Measurements from ENCODE around the gene IL17C.

The IL17C gene

DNA sequence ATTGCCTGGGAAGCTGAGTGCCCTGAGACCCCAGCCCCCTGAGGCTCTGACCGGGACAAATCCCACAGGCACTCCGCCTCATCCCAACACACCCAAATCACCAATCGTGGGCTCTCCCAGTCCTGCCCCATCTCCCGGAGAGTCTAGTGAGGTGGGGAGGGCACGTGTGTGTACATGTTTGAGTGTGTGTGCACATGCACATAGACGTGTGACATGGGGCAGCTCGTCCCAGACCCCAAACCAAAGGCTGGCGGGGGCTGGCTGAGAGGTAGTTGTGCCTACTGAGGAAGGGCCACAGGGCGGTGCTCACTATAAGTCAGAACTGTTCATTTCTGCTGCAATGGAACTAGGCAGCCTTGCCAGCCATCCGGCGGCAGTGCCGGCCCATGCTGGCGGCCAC is 39.3 kb downstream of the IL17C start:
- Histone ChIP-seq H3K4me1 (ENCODE audit: insufficient read depth, low read length) (no peaks in the 10 kb centered on the region), H3K27me3 (ENCODE audit: insufficient read depth, low read length, poor library complexity) (no peaks in the 10 kb centered on the region), H3K9ac (ENCODE audit: low read depth, low read length) (no peak overlapping the region), H4K20me1 (ENCODE audit: insufficient read depth, low read length) (peaks cover 10% of the 10 kb centered on the region; the same call in 1 of the 2 replicates), H3K27ac (ENCODE audit: low read length) (no peak overlapping the region), H3K36me3 (ENCODE audit: insufficient read depth, low read length) (no peaks in the 10 kb centered on the region), H3K4me3 (ENCODE audit: low read depth in 1 of 2, low read length in 2 of 2) (no peak overlapping the region), H3K4me2 (ENCODE audit: insufficient read depth, low read length) (no peak overlapping the region), H3K9me3 (ENCODE audit: insufficient read depth, low read length, severe bottlenecking) (no peaks in the 10 kb centered on the region), H3K79me2 (ENCODE audit: insufficient read depth, low read length) (no peaks in the 10 kb centered on the region), H2AFZ (ENCODE audit: low read depth, low read length) (no peak overlapping the region)
- ATAC-seq (ENCODE audit: insufficient read depth, low read depth) (no peak), DNase-seq (no peak)
- TF ChIP-seq, protein P1, sequence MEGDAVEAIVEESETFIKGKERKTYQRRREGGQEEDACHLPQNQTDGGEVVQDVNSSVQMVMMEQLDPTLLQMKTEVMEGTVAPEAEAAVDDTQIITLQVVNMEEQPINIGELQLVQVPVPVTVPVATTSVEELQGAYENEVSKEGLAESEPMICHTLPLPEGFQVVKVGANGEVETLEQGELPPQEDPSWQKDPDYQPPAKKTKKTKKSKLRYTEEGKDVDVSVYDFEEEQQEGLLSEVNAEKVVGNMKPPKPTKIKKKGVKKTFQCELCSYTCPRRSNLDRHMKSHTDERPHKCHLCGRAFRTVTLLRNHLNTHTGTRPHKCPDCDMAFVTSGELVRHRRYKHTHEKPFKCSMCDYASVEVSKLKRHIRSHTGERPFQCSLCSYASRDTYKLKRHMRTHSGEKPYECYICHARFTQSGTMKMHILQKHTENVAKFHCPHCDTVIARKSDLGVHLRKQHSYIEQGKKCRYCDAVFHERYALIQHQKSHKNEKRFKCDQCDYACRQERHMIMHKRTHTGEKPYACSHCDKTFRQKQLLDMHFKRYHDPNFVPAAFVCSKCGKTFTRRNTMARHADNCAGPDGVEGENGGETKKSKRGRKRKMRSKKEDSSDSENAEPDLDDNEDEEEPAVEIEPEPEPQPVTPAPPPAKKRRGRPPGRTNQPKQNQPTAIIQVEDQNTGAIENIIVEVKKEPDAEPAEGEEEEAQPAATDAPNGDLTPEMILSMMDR (IDR thresholded peaks at IDR 0.05; ENCODE audit: borderline replicate concordance, extremely low read depth, low read length, poor library complexity, severe bottlenecking): no peak
- TF ChIP-seq EZH2 (IDR thresholded peaks at IDR 0.05; ENCODE audit: borderline replicate concordance, low read depth, low read length, severe bottlenecking): no peak

DNA sequence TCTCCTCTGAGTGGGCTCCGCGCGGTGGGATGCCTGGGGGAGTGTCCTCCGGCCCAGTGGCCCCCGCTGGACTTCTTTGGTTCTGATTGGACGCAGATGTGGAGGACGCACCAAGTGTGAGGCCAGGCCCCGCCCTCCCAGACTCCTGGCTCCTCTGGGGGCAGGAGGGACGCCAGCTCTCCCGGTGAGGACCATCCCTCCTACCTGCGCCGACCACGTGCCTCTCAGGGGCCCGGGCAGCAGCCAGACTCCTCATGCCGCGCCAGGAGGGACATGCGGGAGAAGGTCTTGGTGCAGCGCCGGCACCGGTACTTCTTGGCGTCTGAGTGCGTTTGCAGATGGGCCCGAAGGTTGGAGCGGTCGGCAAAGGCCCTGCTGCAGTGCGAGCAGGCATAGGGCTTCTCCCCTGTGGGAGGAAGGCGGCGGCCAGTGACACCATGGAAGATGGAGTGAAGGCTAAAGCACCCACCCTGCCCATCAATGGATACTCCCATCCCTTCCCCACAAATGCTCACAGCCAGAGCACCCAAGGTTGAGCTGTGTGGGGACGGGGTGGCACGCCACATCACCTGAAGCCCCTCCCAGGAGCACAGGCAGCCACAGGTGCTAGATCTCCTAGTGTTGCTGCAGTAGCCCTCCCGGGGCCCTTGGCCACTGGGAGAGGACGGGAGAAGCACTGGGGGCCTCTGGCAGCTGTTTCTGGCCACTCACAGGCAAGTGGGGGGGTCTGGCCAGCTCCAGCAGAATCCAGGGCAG is 40.0 kb downstream of the IL17C start:
- no peak for ATAC-seq (ENCODE audit: insufficient read depth, low read depth)
- DNase-seq: no peak
- no peak overlapping the region for H3K4me3 ChIP-seq (ENCODE audit: low read depth in 1 of 2, low read length in 2 of 2)
- H3K79me2 ChIP-seq (ENCODE audit: insufficient read depth, low read length): no peaks in the 10 kb centered on the region
- H3K27me3 ChIP-seq (ENCODE audit: insufficient read depth, low read length, poor library complexity): no peaks in the 10 kb centered on the region
- no peak overlapping the region for H3K9ac ChIP-seq (ENCODE audit: low read depth, low read length)
- H2AFZ ChIP-seq (ENCODE audit: low read depth, low read length): no peak overlapping the region
- no peak overlapping the region for H3K4me2 ChIP-seq (ENCODE audit: insufficient read depth, low read length)
- H3K36me3 ChIP-seq (ENCODE audit: insufficient read depth, low read length): no peaks in the 10 kb centered on the region
- peaks cover 10% of the 10 kb centered on the region; the same call in 1 of the 2 replicates for H4K20me1 ChIP-seq (ENCODE audit: insufficient read depth, low read length)
- TF ChIP-seq, protein P1 (IDR thresholded peaks at IDR 0.05; ENCODE audit: borderline replicate concordance, extremely low read depth, low read length, poor library complexity, severe bottlenecking): no peak
- no peak for TF ChIP-seq EZH2 (IDR thresholded peaks at IDR 0.05; ENCODE audit: borderline replicate concordance, low read depth, low read length, severe bottlenecking)
- H3K27ac ChIP-seq (ENCODE audit: low read length): no peak overlapping the region
- no peaks in the 10 kb centered on the region for H3K9me3 ChIP-seq (ENCODE audit: insufficient read depth, low read length, severe bottlenecking)
- H3K4me1 ChIP-seq (ENCODE audit: insufficient read depth, low read length): no peaks in the 10 kb centered on the region

DNA sequence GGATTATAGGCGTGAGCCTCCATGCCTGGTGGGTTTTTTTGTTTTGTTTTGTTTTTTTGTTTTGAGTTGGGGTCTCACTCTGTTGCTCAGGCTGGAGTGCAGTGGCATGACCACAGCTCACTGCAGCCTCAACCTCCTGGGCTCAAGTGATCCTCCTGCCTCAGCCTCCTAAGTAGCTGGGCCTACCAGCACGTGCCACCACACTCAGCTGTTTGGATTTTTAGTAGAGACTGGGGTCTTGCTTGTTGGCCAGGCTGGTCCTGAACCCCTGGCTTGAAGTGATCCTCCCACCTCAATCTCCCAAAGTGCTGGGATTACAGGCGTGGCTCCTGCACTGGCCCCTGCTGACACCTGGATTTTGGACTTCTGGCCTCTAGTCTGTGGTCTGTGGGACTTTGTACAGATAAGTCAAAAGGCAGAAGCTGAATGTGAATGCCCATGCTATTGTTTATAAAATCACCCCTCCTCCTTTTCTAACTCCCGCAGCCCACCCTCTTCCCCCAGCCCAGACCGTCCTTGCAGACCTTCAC is 42.2 kb downstream of the IL17C start:
- ATAC-seq (ENCODE audit: insufficient read depth, low read depth) (no peak), DNase-seq (no peak)
- Histone ChIP-seq H3K9ac (ENCODE audit: low read depth, low read length) (no peak overlapping the region), H3K4me3 (ENCODE audit: low read depth in 1 of 2, low read length in 2 of 2) (no peak overlapping the region), H3K27me3 (ENCODE audit: insufficient read depth, low read length, poor library complexity) (peaks cover 5% of the 10 kb centered on the region), H3K4me1 (ENCODE audit: insufficient read depth, low read length) (peaks cover 3% of the 10 kb centered on the region), H3K27ac (ENCODE audit: low read length) (no peak overlapping the region), H3K79me2 (ENCODE audit: insufficient read depth, low read length) (no peaks in the 10 kb centered on the region), H3K9me3 (ENCODE audit: insufficient read depth, low read length, severe bottlenecking) (no peaks in the 10 kb centered on the region), H3K4me2 (ENCODE audit: insufficient read depth, low read length) (no peak overlapping the region), H4K20me1 (ENCODE audit: insufficient read depth, low read length) (peaks cover 17% of the 10 kb centered on the region), H2AFZ (ENCODE audit: low read depth, low read length) (no peak overlapping the region), H3K36me3 (ENCODE audit: insufficient read depth, low read length) (no peaks in the 10 kb centered on the region)
- TF ChIP-seq, protein P1 (IDR thresholded peaks at IDR 0.05; ENCODE audit: borderline replicate concordance, extremely low read depth, low read length, poor library complexity, severe bottlenecking): no peak
- no peak for TF ChIP-seq EZH2 (IDR thresholded peaks at IDR 0.05; ENCODE audit: borderline replicate concordance, low read depth, low read length, severe bottlenecking)
